Motor neuron (in vitro differentiated cells): ENCODE results near the gene EXOC4. TPM values are rescaled to one million over a fixed set of nuclear protein-coding genes. Genes with fewer than 3 reads are reported as not detected.
"Not testable (repeated sequence)": the region's sequence is repeated elsewhere in the genome, so short reads cannot be mapped to it uniquely, and the experiment has no call there.

Source experiments
- ATAC-seq, 8 experiments: fragments of 200-7000 bp; cut with Tn5 transposase; replicated peaks in 6 of 8; 2 replicates each; pipeline ENCODE4 v1.8.0; 2021; ENCODE audit warnings: mild to moderate bottlenecking in 8 of 8, moderate library complexity in 8 of 8
- H3K27ac ChIP-seq, 2 donors: fragments of 250-450 bp; sonication (Bioruptor Pico); 2 replicates each; pipeline ENCODE4 v1.9.0; 2021; ENCODE audit warnings: antibody characterized with exemption in 2 of 2, mild to moderate bottlenecking in 2 of 2, moderate library complexity in 1 of 2
- H3K4me1 ChIP-seq, 2 donors: fragments of 250-450 bp; sonication (Bioruptor Pico); replicated peaks in 1 of 2; 2 replicates each; pipeline ENCODE4 v1.6.1; 2021; ENCODE audit warnings: antibody characterized with exemption in 2 of 2, mild to moderate bottlenecking in 2 of 2, moderate library complexity in 1 of 2
- H3K4me3 ChIP-seq, 5 donors: fragments of 250-450 bp; sonication (Bioruptor Pico); 2 replicates each; pipeline ENCODE4 v1.9.0; 2021; ENCODE audit warnings: antibody characterized with exemption in 5 of 5, mild to moderate bottlenecking in 5 of 5, moderate library complexity in 4 of 5
- WGBS, 10 experiments: fragments of 450-650 bp; shearing (Covaris generic); methylation state at CpG; one replicate each; pipeline ENCODE4 v1.0.0; 2022; 5-methylcytosine and 5-hydroxymethylcytosine counted together
- in situ Hi-C, 9 experiments: fragments of 400-800 bp; cut with MboI; loops; one replicate each; pipeline ENCODE4 v1.15.0; 2021; ENCODE audit warnings: low sequenced_read_pairs in 9 of 9, low pct_unique_long_range_greater_than_20kb in 2 of 9; ENCODE audit not compliant: unreplicated experiment in 9 of 9
- total RNA-seq, 8 experiments: library from RNA; unstranded; fragments of 300-600 nt; gene quantifications; 2 replicates each; pipeline versions ENCODE4 v1.2.3 to v1.2.4, GENCODE V29; 2022

Gene EXOC4
- total RNA-seq, 8 experiments from 2014 or later = 47.7 to 103 (median 60.2) TPM

GRCh38 chr7:133629701-133630100 is 376.8 kb downstream of the EXOC4 start:
- Histone ChIP-seq H3K4me1 (no peaks in the 10 kb centered on the region), H3K27ac (no peak overlapping the region), H3K4me3 (no peak overlapping the region)
- in situ Hi-C loops = no loop called here
- WGBS, 10 experiments = 33 to 100% (median 72%) methylated on average over 1 to 5 of the region's 5 CpGs
- no peak for ATAC-seq

- no peak for ATAC-seq
- in situ Hi-C loops = no loop called here
- 0 to 100% (median 100%) methylated on average over 1 of the region's 2 CpGs; no CpG with 5 or more reads in 3 of the 10 experiments for WGBS, 10 experiments
- Histone ChIP-seq H3K4me3 (no peak overlapping the region), H3K4me1 (no peaks in the 10 kb centered on the region), H3K27ac (no peak overlapping the region)
These were observed 380.2 kb downstream of the EXOC4 start for GRCh38 chr7:133633055-133633454.

DNA sequence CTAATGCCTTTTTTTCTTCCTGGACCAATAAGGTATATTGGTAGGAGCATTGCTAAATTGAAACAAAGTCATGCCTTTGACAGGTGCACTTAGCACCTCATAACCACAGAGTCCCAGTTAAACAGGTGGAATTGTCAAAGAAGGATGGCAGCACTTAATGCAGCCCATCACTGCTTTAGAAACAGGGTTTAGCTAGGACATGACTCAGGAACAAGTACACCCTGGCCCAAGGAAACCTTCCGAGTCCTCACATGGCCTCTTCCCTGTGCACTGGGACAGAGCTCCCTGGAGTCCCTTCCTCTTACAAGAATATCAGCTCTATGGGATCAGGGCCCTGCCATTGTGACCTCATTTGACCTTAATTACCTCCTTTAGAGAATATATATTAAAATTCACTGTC is 382.7 kb downstream of the EXOC4 start:
- in situ Hi-C loops = no loop called here
- no peak for ATAC-seq
- Histone ChIP-seq H3K27ac (no peak overlapping the region), H3K4me3 (no peak overlapping the region), H3K4me1 (no peaks in the 10 kb centered on the region)
- WGBS, 10 experiments = 86 to 100% (median 100%) methylated on average over 1 of the region's 1 CpG; no CpG with 5 or more reads in 7 of the 10 experiments

GRCh38 chr7:133638857-133639256 is 386.0 kb downstream of the EXOC4 start:
- H3K4me1 ChIP-seq = no peaks in the 10 kb centered on the region
- WGBS, 10 experiments = 12 to 100% (median 92%) methylated on average over 2 to 5 of the region's 5 CpGs
- no peak overlapping the region for H3K27ac ChIP-seq
- in situ Hi-C loops = no loop called here
- no peak overlapping the region for H3K4me3 ChIP-seq
- peak in 1 of 8 experiments; percentile 69 for ATAC-seq

DNA sequence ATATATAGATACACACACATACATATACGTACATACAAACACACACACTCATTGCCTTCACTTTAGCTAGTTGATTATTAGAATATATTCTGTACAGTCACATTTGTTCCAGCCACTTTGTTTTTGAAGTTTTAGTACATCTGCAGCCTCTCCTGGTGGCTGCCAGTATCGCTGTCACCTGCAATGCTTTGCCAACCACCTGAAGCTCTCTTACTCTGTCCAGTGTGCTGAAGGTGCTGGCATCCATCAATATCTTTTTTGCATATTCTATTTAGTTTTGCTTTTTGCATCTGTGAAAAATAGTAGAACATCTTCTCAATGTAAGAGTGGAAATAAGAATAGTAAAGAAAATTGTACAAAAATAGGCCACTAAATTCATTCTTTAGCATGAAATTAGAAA is 388.6 kb downstream of the EXOC4 start:
- no peak for ATAC-seq
- in situ Hi-C loops = no loop called here
- 80 to 100% (median 100%) methylated on average over 1 to 2 of the region's 2 CpGs; no CpG with 5 or more reads in 1 of the 10 experiments for WGBS, 10 experiments
- no peak overlapping the region for H3K4me3 ChIP-seq
- H3K27ac ChIP-seq = no peak overlapping the region
- no peaks in the 10 kb centered on the region for H3K4me1 ChIP-seq

DNA sequence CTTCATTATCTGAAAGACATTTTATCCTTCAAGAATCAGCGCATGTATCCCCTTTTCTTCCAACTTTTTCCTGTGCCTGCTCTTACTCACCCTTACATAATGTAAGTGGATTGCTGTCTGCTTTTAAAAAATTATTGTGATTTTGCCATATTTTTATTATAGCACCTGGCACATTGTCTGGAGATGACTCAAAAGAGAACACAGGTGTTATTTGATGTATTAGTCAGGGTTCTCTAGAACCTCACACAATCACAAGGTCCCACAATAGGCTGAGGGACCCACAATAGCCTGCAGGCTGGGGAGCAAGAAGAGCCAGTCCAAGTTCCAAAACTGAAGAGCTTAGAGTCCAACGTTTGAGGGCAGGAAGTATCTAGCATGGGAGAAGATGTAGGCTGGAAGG is 390.0 kb downstream of the EXOC4 start:
- in situ Hi-C loops = no loop called here
- Histone ChIP-seq H3K27ac (no peak overlapping the region), H3K4me3 (no peak overlapping the region), H3K4me1 (no peaks in the 10 kb centered on the region)
- no peak for ATAC-seq
- WGBS, 10 experiments = 33 to 100% (median 100%) methylated on average over 1 to 2 of the region's 2 CpGs

DNA sequence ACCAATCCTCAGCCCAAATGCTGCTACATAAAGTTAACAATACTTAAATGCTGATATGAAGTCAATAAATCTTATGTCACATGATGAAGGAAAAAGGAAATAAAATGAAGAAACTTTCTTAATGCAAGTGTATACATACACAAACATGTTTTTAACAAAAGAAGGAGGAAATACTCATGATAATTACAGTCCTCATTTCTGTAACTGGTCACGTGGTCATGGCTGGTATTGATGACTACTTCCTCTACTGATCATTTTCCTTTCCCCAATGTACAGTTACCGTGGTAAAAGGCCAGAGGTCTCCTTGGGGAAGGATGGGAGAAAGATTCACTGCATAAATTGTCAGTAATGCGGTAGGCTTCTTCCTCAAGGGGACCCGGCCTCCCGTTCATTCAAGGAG is 390.8 kb downstream of the EXOC4 start:
- H3K4me1 ChIP-seq, H3K27ac ChIP-seq, in situ Hi-C loops, ATAC-seq, H3K4me3 ChIP-seq: not testable (repeated sequence)
- 63 to 100% (median 91%) methylated on average over 1 to 5 of the region's 5 CpGs for WGBS, 10 experiments

DNA sequence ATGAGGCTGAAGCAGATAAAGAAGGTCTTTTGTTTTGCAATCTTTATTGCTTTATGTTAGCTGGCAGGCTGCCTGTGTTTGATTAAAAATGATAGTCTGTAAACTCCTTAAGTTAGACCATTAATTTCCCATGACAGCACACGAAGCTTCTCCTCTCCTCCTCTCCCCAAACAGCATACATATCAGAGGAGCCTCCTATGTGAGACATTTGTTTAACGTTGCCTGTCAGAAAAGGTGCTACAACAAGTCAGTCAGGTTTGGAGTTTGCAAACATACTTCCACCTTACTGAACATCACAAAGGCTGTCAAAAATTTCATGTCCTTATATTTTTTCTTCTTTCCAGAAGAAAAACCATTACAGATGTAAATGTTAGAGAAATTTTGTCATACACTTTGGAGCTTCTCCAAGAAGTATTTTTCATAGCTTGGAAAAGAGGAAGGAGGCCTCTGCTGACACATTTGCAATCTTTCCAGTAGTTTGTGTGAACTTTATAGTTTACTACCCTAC is 393.1 kb downstream of the EXOC4 start:
- 0 to 50% (median 32%) methylated on average over 1 to 2 of the region's 2 CpGs; no CpG with 5 or more reads in 2 of the 10 experiments for WGBS, 10 experiments
- Histone ChIP-seq H3K4me1 (no peaks in the 10 kb centered on the region), H3K27ac (no peak overlapping the region), H3K4me3 (no peak overlapping the region)
- peak in 1 of 8 experiments; percentile 30 for ATAC-seq
- in situ Hi-C loops = no loop called here

- peak in 1 of 8 experiments; percentile 20 for ATAC-seq
- Histone ChIP-seq H3K4me3 (no peak overlapping the region), H3K4me1 (no peaks in the 10 kb centered on the region), H3K27ac (no peak overlapping the region)
- 78 to 100% (median 90%) methylated on average over 2 to 7 of the region's 7 CpGs; no CpG with 5 or more reads in 1 of the 10 experiments for WGBS, 10 experiments
- in situ Hi-C loops = no loop called here
These were observed 393.8 kb downstream of the EXOC4 start for GRCh38 chr7:133646472-133647315.

- in situ Hi-C loops = no loop called here
- H3K27ac ChIP-seq = no peak overlapping the region
- H3K4me3 ChIP-seq = no peak overlapping the region
- no peaks in the 10 kb centered on the region for H3K4me1 ChIP-seq
- WGBS, 10 experiments = 86 to 100% (median 100%) methylated on average over 1 of the region's 1 CpG; no CpG with 5 or more reads in 3 of the 10 experiments
- no peak for ATAC-seq
These were observed 396.7 kb downstream of the EXOC4 start for GRCh38 chr7:133649593-133649992.

- in situ Hi-C loops = no loop called here
- no peak overlapping the region for H3K4me3 ChIP-seq
- no peak for ATAC-seq
- H3K27ac ChIP-seq = no peak overlapping the region
- 20 to 98% (median 70%) methylated on average over 1 to 3 of the region's 3 CpGs for WGBS, 10 experiments
- no peaks in the 10 kb centered on the region for H3K4me1 ChIP-seq
These were observed 397.2 kb downstream of the EXOC4 start for GRCh38 chr7:133650069-133650468.

DNA sequence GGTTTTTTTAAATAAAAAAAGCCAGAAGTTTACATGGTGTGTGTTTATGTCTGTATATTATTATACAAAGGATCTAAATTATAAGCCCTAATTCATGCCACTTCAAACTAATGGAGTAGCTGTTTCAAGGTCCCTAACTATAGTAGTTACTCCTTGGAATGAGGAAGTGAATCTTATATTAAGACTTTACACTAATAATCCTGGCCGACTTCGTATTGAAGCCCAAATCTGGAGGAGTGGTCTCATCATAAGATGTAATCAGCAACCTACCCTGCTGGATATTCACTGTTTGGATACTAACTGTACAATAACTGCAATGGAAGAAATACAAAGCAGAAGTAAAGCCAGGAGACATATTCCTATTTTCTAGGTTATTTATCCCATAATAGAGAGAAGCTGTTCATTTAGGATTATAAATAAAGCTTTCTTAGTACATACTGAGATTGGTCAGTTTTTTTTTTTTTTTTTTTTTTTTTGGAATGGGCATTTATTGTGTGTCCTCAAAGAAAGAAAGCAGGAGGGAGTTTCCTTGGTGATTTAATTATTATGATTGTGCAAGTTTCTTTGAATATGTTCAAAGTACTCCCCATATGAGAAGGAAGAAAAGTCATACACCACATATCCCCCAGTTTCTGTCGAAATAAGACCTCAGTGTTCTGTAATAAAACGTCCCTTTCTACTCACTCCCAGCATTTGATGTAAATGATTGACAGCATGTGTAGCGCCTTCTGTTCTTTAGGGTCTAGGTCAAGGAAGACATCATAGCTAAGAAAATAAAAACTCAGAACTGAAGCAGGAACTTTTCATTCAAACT is 397.8 kb downstream of the EXOC4 start:
- 80 to 100% (median 89%) methylated on average over 2 to 5 of the region's 5 CpGs for WGBS, 10 experiments
- Histone ChIP-seq H3K4me1 (no peaks in the 10 kb centered on the region), H3K27ac (no peak overlapping the region), H3K4me3 (no peak overlapping the region)
- in situ Hi-C loops = no loop called here
- peak in 1 of 8 experiments; percentile 29 for ATAC-seq

GRCh38 chr7:133652547-133652946 is 399.7 kb downstream of the EXOC4 start:
- Histone ChIP-seq H3K27ac (no peak overlapping the region), H3K4me3 (no peak overlapping the region), H3K4me1 (no peaks in the 10 kb centered on the region)
- in situ Hi-C loops = no loop called here
- no peak for ATAC-seq
- 47 to 100% (median 87%) methylated on average over 1 to 3 of the region's 3 CpGs; no CpG with 5 or more reads in 2 of the 10 experiments for WGBS, 10 experiments
